Raji (cell line): ENCODE data around the gene CALML3.

Source experiments
- POLR2A ChIP-seq: IDR thresholded peaks from 2 replicates; pipeline ENCODE4 v1.6.1; 2011; ENCODE audit warnings: low read depth, low read length, control low read depth; ENCODE audit not compliant: insufficient read depth

CALML3 gene

GRCh38 chr10:5560817-5561703, 36.3 kb downstream of the CALML3 start:
- no peak for TF ChIP-seq POLR2A

GRCh38 chr10:5561704-5562645, 37.2 kb downstream of the CALML3 start:
- no peak for TF ChIP-seq POLR2A

GRCh38 chr10:5563321-5563961, 38.7 kb downstream of the CALML3 start:
- no peak for TF ChIP-seq POLR2A

- no peak for TF ChIP-seq POLR2A
These were observed 39.3 kb downstream of the CALML3 start for GRCh38 chr10:5563991-5564536.

GRCh38 chr10:5564537-5565204, 39.9 kb downstream of the CALML3 start:
- TF ChIP-seq POLR2A, result no peak

GRCh38 chr10:5565205-5565545, 40.4 kb downstream of the CALML3 start:
- TF ChIP-seq POLR2A, result no peak

- TF ChIP-seq POLR2A, result no peak
These were observed 41.2 kb downstream of the CALML3 start for GRCh38 chr10:5565671-5566581.

GRCh38 chr10:5566614-5567013, 41.9 kb downstream of the CALML3 start:
- TF ChIP-seq POLR2A, result no peak

GRCh38 chr10:5567477-5567876, 42.7 kb downstream of the CALML3 start:
- TF ChIP-seq POLR2A, result no peak

GRCh38 chr10:5568984-5569383, 44.2 kb downstream of the CALML3 start:
- TF ChIP-seq POLR2A, result no peak

GRCh38 chr10:5569568-5569967, 44.8 kb downstream of the CALML3 start:
- TF ChIP-seq POLR2A, result no peak

GRCh38 chr10:5570007-5570655, 45.4 kb downstream of the CALML3 start:
- TF ChIP-seq POLR2A, result no peak
